ENCODE data around the gene MYMX.

MYMX gene

GRCh38 chr6:44237813-44238433 is 21.2 kb downstream of the MYMX start:
- TF ChIP-seq CTCF (IDR thresholded peaks at IDR 0.05), result peak; percentile 98
- Histone ChIP-seq H3K9me3 (no peaks in the 10 kb centered on the region), H3K27me3 (no peaks in the 10 kb centered on the region), H3K27ac (peak overlapping the region; percentile 70), H3K4me3 (ENCODE audit: low read depth in 1 of 2, low read length in 1 of 2) (peak overlapping the region; percentile 67 to 97), H3K36me3 (no peaks in the 10 kb centered on the region), H3K4me1 (ENCODE audit: control insufficient read depth in 1 of 2, insufficient read depth in 1 of 2, low read depth in 1 of 2, low read length in 1 of 2) (peaks cover 53% of the 10 kb centered on the region in 2 experiments)

GRCh38 chr6:44238687-44239350 is 22.1 kb downstream of the MYMX start:
- no peaks in the 10 kb centered on the region for H3K27me3 ChIP-seq
- no peak overlapping the region for H3K27ac ChIP-seq
- H3K9me3 ChIP-seq, result no peaks in the 10 kb centered on the region
- no peak for TF ChIP-seq CTCF (IDR thresholded peaks at IDR 0.05)
- no peaks in the 10 kb centered on the region for H3K36me3 ChIP-seq
- no peak overlapping the region for H3K4me3 ChIP-seq (ENCODE audit: low read depth in 1 of 2, low read length in 1 of 2)
- peaks cover 44% of the 10 kb centered on the region in 2 experiments for H3K4me1 ChIP-seq (ENCODE audit: control insufficient read depth in 1 of 2, insufficient read depth in 1 of 2, low read depth in 1 of 2, low read length in 1 of 2)

GRCh38 chr6:44243345-44243744 is 26.6 kb downstream of the MYMX start:
- H3K27me3 ChIP-seq, result no peaks in the 10 kb centered on the region
- H3K36me3 ChIP-seq, result no peaks in the 10 kb centered on the region
- H3K27ac ChIP-seq, result no peak overlapping the region
- no peak for TF ChIP-seq CTCF (IDR thresholded peaks at IDR 0.05)
- H3K4me1 ChIP-seq (ENCODE audit: control insufficient read depth in 1 of 2, insufficient read depth in 1 of 2, low read depth in 1 of 2, low read length in 1 of 2), result peaks cover 15 to 16% of the 10 kb centered on the region in 2 experiments
- no peak overlapping the region for H3K4me3 ChIP-seq (ENCODE audit: low read depth in 1 of 2, low read length in 1 of 2)
- no peaks in the 10 kb centered on the region for H3K9me3 ChIP-seq

- Histone ChIP-seq H3K4me1 (ENCODE audit: control insufficient read depth in 1 of 2, insufficient read depth in 1 of 2, low read depth in 1 of 2, low read length in 1 of 2) (peaks cover 15 to 16% of the 10 kb centered on the region in 2 experiments), H3K36me3 (peaks cover 2% of the 10 kb centered on the region), H3K27me3 (no peaks in the 10 kb centered on the region), H3K27ac (peak overlapping the region; percentile 77), H3K4me3 (ENCODE audit: low read depth in 1 of 2, low read length in 1 of 2) (peak overlapping the region; percentile 84 to 88), H3K9me3 (no peaks in the 10 kb centered on the region)
- no peak for TF ChIP-seq CTCF (IDR thresholded peaks at IDR 0.05)
Measured at GRCh38 chr6:44245391-44245911, 28.7 kb downstream of the MYMX start.

- TF ChIP-seq CTCF (IDR thresholded peaks at IDR 0.05), result no peak
- Histone ChIP-seq H3K36me3 (peaks cover 8% of the 10 kb centered on the region), H3K27ac (peak overlapping the region; percentile 77), H3K27me3 (no peaks in the 10 kb centered on the region), H3K9me3 (no peaks in the 10 kb centered on the region), H3K4me1 (ENCODE audit: control insufficient read depth in 1 of 2, insufficient read depth in 1 of 2, low read depth in 1 of 2, low read length in 1 of 2) (peaks cover 15 to 16% of the 10 kb centered on the region in 2 experiments), H3K4me3 (ENCODE audit: low read depth in 1 of 2, low read length in 1 of 2) (peak overlapping the region; percentile 84 to 88)
Measured at GRCh38 chr6:44245912-44246662, 29.4 kb downstream of the MYMX start.
